ENCODE data around the gene ZBTB34.
"Not testable (repeated sequence)": the region's sequence is repeated elsewhere in the genome, so short reads cannot be mapped to it uniquely, and the experiment has no call there.

ZBTB34 gene, protein sequence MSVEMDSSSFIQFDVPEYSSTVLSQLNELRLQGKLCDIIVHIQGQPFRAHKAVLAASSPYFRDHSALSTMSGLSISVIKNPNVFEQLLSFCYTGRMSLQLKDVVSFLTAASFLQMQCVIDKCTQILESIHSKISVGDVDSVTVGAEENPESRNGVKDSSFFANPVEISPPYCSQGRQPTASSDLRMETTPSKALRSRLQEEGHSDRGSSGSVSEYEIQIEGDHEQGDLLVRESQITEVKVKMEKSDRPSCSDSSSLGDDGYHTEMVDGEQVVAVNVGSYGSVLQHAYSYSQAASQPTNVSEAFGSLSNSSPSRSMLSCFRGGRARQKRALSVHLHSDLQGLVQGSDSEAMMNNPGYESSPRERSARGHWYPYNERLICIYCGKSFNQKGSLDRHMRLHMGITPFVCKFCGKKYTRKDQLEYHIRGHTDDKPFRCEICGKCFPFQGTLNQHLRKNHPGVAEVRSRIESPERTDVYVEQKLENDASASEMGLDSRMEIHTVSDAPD

DNA sequence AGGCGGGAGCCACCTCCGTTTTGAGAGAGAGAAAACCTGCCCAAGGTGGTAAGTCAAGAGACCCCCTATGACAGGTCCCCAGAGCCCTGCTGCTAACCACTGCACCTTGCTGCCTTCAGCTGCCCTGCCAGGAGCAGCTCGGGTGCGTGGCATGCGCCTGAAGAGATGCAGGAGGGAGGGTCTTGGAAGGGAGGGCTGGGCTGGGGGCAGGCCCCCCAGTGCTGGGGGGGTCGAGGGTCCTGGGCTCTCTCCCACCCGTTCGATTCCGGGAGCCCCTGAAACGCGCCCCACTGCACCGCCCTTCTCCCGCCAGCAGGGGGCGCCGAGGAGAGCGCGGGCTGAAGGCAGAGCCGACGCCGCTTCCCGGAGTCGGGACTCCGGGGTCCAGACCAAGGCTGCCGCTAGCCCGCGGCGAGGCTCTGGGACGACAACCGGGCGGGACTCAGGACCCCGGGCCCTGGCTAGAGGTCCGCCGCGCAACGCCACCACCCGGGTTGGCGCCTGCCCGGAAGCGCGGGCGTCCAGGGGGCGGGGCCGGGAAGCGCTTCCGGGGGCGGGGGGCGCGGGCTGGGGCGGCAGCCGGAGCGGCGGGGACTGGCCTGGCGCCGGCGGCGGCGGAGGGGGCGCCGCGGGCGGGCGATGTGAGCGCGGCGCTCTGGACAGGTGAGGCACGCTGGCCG lies at the start of gene ZBTB34:
Gene ZBTB34 (plus strand): TSS at position 563 of the 680 bp plus-strand sequence. CDS start 18,761 bp downstream, outside the sequence.
- DNase-seq (ENCODE audit: low read depth in 2 of 2) = peak; percentile 47 to 64

DNA sequence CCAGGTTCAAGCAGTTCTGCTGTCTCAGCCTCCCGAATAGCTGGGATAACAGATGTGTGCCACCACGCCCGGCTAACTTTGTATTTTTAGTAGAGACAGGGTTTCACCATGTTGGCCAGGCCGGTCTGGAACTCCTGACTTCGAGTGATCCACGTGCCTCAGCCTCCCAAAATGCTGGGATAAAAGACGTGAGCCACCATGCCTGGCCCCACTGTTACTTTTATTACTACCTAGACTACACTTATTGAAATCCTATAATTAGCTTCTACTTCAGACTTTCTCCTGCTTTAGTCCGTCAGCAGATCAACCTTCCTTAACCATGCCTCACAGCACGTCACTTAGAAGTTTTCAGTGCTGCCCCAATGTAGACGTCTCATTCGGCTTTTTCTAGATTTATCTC lies 47.4 kb upstream of the ZBTB34 start:
- no peak for DNase-seq (ENCODE audit: low read depth in 2 of 2)

DNA sequence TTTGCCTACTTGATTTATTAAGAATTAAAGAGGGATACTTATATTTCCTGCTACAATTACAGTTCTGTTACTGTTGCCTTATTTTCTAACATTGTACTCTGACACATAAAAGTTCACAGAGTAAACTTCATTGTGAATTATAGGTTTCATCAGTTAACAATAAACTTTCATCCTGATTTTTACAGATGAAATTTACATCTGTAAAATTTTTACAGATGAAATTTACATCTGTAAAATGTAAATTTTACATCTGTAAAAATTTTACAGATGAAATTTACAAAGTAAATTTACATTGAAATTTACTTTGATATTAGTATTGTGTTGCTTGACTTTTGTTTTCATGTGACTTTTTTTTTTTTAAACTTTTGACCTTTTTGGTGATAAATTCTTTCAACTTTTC lies 46.3 kb upstream of the ZBTB34 start:
- no peak for DNase-seq (ENCODE audit: low read depth in 2 of 2)

DNA sequence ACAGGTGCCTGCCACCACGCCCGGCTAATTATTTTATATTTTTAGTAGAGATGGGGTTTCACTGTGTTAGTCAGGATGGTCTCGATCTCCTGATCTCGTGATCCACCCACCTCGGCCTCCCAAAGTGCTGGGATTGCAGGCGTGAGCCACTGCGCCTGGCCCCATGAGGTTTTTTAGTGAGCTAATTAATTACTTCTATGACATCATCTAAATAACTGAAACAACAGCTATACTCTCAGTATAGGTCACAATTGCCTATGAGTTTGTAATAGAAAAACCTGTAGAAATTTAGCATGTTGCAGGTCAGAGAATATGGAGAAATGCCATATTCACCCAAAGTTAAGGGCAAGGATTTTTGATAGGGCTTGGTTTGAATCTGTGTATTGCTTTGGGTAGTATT lies 42.8 kb upstream of the ZBTB34 start:
- DNase-seq (ENCODE audit: low read depth in 2 of 2) = not testable (repeated sequence)

DNA sequence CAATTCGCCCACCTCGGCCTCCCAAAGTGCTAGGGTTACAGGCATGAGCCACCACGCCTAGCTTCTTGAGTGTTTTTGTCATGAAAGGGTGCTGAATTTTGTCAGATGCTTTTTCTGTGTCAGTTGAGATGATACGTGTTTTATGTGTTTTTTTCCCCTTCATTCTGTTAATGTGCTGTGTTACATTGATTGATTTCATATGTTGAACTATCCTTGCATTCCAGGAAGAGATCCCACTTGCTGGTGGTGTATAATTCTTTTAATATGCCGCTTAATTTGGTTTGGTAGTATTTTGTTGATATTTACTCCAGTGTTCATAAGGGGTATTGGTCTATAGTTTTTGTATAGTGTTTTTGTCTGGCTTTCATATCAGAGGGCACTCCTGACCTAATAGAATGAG lies 42.0 kb upstream of the ZBTB34 start:
- DNase-seq (ENCODE audit: low read depth in 2 of 2) = no peak

DNA sequence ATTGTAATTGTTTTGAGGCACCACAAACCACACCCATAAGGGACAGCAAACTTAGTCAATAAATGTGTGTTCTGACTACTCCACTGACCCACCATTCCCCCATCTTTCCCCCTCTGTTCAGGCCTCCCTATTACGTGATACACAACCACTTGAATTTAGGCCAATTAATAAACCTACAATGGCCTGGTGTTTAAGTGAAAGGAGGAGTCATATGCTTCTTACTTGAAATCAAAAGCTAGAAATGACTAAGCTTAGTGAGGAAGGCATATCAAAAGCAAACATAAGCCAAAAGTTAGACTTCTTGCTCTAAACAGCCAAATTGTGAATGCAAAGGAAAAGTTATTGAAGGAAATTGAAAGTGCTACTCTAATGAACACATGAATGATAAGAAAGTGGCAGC lies 41.0 kb upstream of the ZBTB34 start:
- no peak for DNase-seq (ENCODE audit: low read depth in 2 of 2)

DNA sequence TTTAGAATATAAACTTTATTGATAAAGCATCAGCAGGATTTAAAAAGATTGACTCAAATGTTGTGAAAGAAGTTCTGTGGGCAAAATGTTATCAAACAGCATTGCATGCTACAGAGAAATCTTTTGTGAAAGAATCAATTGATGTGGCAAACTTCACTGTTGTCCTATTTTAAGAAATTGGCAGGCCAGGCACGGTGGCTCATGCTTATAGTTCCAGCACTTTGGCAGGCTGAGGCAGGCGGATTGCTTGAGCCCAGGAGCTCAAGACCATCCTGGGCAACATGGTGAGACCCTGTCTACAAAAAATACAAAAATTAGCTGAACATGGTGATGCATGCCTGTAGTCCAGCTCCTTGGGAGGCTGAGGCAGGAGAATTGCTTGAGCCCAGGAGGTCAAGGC lies 38.2 kb upstream of the ZBTB34 start:
- DNase-seq (ENCODE audit: low read depth in 2 of 2) = no peak

DNA sequence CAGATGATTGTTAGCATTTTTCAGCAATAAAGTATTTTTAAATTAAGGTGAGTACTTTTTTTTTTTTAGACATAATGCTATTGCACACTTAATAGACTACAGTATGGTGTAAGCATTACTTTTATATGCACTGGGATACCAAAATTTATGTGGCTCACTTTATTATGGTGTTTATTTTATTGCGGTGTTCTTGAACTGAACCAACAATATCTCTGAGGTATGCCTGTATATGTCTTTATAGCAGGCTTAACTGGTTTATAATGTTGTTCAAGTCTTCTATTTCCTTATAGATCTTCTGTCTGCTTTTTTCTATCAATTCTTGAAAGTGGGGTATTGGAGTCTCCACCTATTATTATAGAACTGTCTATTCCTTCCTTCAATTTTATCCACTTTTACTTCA lies 37.6 kb upstream of the ZBTB34 start:
- no peak for DNase-seq (ENCODE audit: low read depth in 2 of 2)

DNA sequence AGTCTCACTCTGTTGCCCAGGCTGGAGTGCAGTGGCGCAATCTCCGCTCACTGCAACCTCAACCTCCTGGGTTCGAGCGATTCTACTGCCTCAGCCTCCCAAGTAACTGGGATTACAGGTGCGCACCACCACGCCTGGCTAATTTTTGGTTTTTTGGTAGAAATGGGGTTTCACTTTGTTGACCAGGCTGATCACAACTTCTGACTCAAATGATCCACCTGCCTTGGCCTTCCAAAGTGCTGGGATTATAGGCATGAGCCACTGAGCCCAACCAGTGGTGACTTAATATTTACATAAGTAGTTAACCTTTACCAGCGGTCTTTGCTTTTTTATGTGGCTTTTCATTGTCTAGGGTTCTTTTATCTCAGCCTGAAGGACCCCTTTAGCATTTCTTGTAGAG lies 36.4 kb upstream of the ZBTB34 start:
- DNase-seq (ENCODE audit: low read depth in 2 of 2) = not testable (repeated sequence)

DNA sequence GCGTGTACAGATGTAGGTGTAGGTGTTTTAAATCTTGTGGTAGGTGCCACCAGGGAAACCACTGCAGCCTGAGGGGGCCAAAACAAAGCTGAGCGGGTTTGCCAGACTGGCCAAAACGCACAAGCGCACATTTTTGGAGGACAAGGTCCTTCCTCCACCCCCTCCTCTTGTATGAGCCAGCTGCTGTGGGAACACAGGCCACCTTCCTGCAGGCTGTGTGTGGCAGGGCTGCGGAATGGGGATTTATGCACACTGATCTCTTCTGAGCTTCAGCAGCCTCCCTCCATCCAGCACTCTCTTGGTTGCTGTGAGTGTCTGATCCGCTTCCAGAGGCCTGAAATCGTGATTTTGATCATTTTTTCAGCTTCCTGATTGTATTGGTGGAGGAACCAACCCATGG lies 33.2 kb upstream of the ZBTB34 start:
- no peak for DNase-seq (ENCODE audit: low read depth in 2 of 2)

DNA sequence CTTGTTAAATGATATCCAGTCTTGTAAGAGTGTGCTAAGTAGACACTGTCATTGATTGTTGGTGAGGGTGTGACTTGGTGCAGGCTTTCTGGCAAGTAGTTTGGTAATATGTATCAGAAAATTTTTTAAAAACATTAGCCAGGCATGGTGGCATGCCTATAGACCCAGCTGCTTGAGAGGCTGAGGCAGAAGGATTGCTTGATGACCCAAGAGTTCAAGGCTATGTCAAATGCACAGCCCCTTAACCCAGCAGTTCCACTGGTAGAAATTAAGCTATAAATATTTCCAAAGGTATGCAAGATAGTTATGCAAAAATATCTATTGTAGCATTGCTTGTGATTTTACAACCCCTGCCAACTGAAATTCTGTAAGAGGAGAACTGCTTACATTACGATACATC lies 31.4 kb upstream of the ZBTB34 start:
- no peak for DNase-seq (ENCODE audit: low read depth in 2 of 2)

DNA sequence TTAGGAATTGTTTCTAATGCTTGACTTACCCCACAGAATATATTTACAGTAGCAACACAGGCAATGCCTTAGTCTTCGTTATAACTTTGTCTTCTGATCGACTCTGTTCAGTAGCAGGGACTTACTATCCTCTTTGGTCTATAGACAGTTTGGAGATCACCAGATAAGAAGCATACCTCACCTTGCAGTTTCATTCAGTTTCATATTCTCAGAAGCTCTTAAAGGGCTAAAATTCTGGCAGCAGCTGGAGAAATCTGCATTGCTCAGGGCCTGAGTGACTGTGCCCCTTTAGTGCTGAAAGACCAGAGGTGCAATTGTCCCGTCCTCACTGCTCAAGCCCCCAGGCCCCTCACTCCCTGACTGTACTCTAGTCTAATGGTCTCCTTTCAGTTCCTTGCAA lies 29.6 kb upstream of the ZBTB34 start:
- DNase-seq (ENCODE audit: low read depth in 2 of 2) = no peak

DNA sequence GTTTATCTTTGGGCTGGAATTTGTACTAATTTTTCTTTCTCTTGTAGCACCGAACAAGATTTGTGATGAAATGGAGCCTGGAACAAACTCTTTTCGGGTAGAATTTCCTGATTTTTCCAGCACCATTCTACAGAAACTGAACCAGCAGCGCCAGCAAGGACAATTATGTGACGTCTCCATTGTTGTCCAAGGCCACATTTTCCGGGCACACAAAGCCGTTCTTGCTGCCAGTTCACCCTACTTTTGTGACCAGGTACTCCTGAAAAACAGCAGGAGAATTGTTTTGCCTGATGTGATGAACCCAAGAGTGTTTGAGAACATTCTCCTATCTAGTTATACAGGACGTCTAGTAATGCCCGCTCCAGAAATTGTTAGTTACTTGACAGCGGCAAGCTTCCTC lies 28.0 kb upstream of the ZBTB34 start:
- DNase-seq (ENCODE audit: low read depth in 2 of 2) = no peak

DNA sequence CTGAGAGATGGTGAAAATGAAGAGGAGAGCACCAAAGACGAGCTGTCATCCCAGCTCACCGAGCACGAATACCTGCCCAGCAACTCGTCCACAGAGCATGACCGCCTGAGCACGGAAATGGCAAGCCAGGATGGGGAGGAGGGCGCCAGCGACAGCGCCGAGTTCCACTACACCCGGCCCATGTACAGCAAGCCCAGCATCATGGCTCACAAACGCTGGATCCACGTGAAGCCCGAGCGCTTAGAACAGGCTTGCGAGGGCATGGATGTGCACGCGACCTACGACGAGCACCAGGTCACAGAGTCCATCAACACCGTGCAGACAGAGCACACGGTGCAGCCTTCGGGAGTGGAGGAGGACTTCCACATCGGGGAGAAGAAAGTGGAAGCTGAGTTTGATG lies 27.4 kb upstream of the ZBTB34 start:
- no peak for DNase-seq (ENCODE audit: low read depth in 2 of 2)

DNA sequence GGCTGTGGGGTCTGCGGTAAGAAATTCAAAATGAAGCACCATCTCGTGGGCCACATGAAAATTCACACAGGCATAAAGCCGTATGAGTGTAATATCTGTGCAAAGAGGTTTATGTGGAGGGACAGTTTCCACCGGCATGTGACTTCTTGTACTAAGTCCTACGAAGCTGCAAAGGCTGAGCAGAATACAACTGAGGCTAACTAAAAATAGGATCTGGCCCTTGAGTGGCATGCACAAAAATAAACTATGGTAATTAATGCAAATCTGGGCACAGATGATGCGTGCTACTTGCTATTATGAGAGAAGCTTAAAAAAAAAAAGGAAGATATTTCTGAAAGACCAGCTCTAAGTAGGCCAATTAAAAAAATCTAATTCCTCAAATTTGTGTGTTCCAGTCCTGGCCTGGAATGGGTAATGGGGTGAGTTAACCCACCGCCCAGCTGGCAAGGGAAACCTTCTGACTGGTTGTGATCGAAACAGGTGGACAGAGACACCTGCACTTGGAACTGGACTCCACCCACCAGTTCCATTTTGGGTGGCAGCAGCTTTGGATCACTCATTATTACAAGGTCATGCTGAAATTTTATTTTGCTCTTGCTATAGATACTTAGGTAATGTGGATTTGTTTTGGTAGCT lies 26.6 kb upstream of the ZBTB34 start:
- no peak for DNase-seq (ENCODE audit: low read depth in 2 of 2)

DNA sequence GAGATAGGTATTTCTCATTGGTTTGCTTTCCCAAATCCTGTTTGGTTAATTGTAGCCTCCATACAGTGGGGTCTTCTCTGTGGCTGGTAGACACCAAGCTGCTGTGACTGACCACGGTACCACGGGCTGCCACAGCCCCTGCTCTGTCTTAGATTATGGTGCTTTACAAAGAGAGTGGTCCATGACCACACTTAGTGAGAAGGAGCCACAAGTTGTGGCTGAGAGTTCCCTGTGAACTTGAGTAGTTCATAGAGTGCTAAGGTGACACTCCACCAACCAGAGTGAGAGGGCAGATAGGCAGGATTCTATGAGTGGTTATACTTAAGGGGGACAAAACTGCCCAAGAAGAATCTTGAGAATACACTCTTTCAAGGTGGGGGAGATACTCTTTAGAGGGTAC lies 25.8 kb upstream of the ZBTB34 start:
- DNase-seq (ENCODE audit: low read depth in 2 of 2) = no peak

DNA sequence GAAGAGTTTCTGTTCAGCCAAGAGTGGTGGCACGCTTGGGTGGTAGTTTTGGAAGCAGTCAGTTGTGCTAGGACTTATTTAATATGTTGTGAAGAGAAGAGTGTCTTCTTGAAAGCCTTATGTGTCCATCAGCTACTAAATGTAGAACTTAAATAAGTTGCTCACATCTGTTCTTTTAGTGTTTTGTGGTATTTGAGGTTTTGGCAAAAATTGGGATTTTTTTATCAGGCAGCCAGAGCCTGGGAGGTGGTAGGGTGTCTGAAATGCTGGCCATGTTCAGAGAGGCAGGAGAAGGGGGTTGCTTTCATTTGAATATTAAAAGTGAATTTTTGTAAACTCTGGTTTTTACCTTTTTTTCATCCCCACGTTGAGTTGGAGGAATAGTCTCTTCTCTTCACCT lies 24.2 kb upstream of the ZBTB34 start:
- DNase-seq (ENCODE audit: low read depth in 2 of 2) = no peak

DNA sequence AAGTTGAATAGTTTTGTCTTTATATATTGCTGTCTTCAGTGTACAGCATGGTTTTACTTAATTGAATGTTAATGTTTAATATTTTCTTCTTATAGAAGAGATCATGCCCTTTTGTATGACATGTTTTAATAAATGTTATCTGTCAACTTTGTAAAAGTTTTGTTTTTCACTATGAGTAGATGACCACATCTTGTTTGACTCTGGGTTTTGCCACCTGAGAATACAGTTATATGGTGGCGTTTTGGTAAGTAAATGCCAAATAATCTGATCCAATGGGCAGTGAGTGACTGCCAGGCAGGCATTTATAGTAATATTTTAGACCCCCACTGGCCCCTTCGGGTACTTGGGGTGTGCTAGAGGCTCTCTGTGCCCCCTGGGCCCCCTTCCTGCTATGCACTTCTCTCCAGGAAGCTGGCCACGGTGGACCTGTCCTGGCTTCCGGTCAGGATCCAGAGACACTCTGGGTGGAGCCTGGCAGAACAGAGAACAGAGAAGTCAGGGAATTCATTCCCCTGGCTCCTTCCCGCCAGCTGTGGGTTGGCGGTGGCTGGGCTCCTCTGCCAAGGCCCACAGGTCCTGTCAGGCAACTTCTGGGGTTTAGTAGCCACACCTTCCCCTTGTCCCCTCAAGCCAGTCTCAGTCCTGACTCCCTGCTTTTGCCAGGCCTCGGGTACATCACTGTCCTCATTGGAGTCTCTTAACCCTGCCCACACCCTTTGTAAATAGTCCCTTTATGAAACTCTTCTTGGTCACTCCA lies 22.2 kb upstream of the ZBTB34 start:
- DNase-seq (ENCODE audit: low read depth in 2 of 2) = no peak

DNA sequence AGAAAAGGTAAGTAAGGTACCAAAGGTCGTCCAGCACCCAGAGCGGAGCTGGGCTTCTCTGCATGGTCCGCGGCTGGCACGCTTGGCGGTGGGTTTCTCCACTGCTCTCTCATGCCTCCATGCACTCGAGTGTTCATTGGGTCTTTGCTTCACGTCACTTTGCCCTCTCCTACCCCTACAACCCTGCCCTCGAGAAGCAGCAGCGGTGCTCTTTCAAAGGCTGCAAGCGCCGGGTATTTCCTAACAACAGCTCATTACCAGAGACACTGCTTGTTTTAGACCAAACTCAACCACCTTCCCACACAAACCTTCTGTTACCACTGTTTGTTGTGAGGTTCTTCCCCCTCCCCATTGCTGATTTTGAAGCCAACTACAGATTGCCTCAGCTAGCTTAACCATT lies 21.5 kb upstream of the ZBTB34 start:
- DNase-seq (ENCODE audit: low read depth in 2 of 2) = no peak

DNA sequence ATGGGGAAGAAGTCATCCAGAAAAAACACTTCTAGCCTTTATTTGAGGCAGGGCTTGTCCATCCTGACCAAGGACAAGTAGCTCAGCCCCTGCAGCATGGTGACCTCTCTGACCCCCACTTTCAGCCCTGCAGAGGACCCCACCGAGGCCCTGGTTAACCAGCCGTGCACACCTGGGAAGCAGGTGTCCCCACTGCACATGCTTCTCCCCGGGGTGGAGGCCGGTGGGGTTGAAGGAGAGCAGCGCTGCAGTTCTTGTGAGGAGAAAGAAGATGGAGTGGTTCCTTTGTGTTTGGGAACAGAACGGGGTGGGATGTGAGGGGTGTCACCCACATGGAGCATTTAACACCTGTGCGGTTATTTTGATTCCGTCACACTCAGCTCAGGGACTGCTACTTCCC lies 21.1 kb upstream of the ZBTB34 start:
- DNase-seq (ENCODE audit: low read depth in 2 of 2) = no peak

DNA sequence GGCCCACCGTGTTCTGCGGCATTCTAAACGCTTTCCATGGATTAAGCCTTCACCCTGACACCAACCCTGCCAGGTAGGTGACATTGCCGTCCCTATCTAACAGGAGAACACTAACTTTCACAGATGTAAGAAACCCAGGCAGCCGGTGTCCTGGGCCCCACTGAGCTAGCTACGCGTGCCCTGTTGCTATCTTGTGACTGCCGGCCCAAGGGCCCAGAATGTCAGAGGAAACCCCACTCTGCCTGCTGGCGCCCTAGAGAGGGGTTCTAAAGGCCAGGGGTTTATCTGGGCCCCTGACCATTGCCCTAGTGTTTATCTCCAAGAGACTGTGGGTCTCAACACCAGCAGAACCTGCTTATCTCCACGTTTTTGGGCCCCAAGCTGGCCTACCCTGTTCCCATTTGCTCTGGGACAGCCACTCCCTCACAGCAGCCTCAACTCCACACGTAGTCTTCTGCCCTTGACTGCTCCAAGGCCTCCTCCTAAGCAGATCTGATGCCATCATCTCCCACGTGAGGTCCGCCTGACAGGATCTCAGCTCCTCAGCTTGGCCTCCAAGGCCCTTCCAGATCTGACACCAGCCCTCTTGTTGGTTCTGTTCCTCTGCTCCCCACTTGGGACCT lies 18.1 kb upstream of the ZBTB34 start:
- DNase-seq (ENCODE audit: low read depth in 2 of 2) = no peak
